OCI-LY3 (cell line): Measurements from ENCODE around the gene CTF1.

Source experiments
- H2AFZ ChIP-seq: fragments of 200-600, 300-600 bp; shearing (Covaris generic); 2 replicates; pipeline ENCODE4 v1.6.0; 2014; ENCODE audit warnings: antibody characterized with exemption, low read depth, low read length
- H3K27ac ChIP-seq: fragments of 200-600, 300-600 bp; sonication (generic); 2 replicates; pipeline ENCODE4 v1.5.1; 2014; ENCODE audit warnings: mild to moderate bottlenecking, low read length, moderate library complexity, mixed read lengths
- H3K27me3 ChIP-seq: fragments of 200-600, 300-600 bp; sonication (generic); 2 replicates; pipeline ENCODE4 v1.6.1; 2014; ENCODE audit warnings: low read depth, low read length, mixed read lengths
- H3K36me3 ChIP-seq: fragments of 200-600, 300-600 bp; sonication (generic); replicated peaks from 2 replicates; pipeline ENCODE3; 2014; ENCODE audit warnings: low read depth, low read length, mixed read lengths
- H3K4me1 ChIP-seq: fragments of 300-600, 200-600 bp; sonication (generic); 2 replicates; pipeline ENCODE4 v1.6.1; 2014; ENCODE audit warnings: low read length, mixed read lengths
- H3K4me2 ChIP-seq: fragments of 200-600, 300-600 bp; sonication (generic); 2 replicates; pipeline ENCODE4 v1.6.1; 2014; ENCODE audit warnings: low read length, mixed read lengths
- H3K4me3 ChIP-seq: fragments of 300-600, 200-600 bp; sonication (generic); 2 replicates; pipeline ENCODE4 v1.5.1; 2014; ENCODE audit warnings: antibody characterized with exemption, mild to moderate bottlenecking, low read length, moderate library complexity
- H3K79me2 ChIP-seq: fragments of 300-600, 200-600 bp; shearing (Covaris generic); 2 replicates; pipeline ENCODE4 v1.6.1; 2014; ENCODE audit warnings: mild to moderate bottlenecking, low read length, mixed read lengths
- H3K9ac ChIP-seq: fragments of 300-600, 200-600 bp; shearing (Covaris generic); 2 replicates; pipeline ENCODE4 v1.6.0; 2014; ENCODE audit warnings: mild to moderate bottlenecking, low read length, moderate library complexity
- H3K9me3 ChIP-seq: fragments of 200-600, 300-600 bp; shearing (Covaris generic); 2 replicates; pipeline ENCODE4 v1.6.1; 2014; ENCODE audit warnings: low read length, mixed read lengths; ENCODE audit not compliant: insufficient read depth
- H4K20me1 ChIP-seq: fragments of 200-600, 300-600 bp; sonication (generic); 2 replicates; pipeline ENCODE4 v1.6.1; 2016; ENCODE audit warnings: low read length, mixed read lengths; ENCODE audit not compliant: insufficient read depth
- EZH2phosphoT487 ChIP-seq: fragments of 200-600 bp; shearing (Covaris generic); IDR thresholded peaks from 2 replicates; pipeline ENCODE4 v1.6.1; 2018; ENCODE audit warnings: antibody characterized with exemption, mixed run types, low read depth
- TF ChIP-seq, protein P1 (sequence below): fragments of 200-600, 300-600 bp; sonication (generic); IDR thresholded peaks from 2 replicates; pipeline ENCODE4 v1.5.1; 2014; ENCODE audit warnings: antibody characterized with exemption, low read length, low read depth

Gene CTF1

DNA sequence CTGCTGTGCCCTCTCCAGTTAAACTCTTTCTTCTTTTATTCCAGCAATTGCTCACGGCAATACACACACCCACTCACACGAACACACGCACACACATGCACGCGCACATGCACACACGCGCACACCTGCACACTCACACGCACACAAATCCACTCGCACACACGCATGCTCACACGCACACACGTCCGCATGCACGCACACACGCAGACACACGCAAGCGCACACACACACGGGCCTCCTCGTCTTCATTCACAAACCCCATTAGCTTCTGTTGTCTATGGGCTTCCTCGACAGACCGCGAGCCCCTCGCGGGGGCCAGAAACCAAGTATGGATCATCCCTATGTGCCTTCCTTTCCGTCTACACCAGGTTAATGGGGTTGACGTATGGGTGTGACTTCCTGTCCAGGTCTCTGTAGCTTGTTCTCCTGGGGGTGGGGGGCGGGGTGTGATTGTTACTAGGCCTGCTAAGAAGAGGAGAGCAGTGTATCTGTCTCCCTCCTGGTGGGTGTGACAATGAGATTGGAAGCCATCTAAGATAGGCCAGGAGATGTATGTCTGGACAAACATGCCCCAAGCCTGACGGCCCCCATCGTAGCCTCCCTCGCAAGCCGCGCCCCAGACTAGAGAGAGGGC, 670 bp upstream of the CTF1 start:
- Histone ChIP-seq H3K4me3 (no peak overlapping the region), H3K9me3 (no peaks in the 10 kb centered on the region), H3K36me3 (peaks cover 2% of the 10 kb centered on the region), H2AFZ (no peak overlapping the region), H4K20me1 (no peaks in the 10 kb centered on the region), H3K79me2 (no peaks in the 10 kb centered on the region), H3K4me2 (no peak overlapping the region), H3K4me1 (peaks cover 24% of the 10 kb centered on the region), H3K9ac (no peak overlapping the region), H3K27ac (no peak overlapping the region), H3K27me3 (no peaks in the 10 kb centered on the region)
- TF ChIP-seq, protein P1, sequence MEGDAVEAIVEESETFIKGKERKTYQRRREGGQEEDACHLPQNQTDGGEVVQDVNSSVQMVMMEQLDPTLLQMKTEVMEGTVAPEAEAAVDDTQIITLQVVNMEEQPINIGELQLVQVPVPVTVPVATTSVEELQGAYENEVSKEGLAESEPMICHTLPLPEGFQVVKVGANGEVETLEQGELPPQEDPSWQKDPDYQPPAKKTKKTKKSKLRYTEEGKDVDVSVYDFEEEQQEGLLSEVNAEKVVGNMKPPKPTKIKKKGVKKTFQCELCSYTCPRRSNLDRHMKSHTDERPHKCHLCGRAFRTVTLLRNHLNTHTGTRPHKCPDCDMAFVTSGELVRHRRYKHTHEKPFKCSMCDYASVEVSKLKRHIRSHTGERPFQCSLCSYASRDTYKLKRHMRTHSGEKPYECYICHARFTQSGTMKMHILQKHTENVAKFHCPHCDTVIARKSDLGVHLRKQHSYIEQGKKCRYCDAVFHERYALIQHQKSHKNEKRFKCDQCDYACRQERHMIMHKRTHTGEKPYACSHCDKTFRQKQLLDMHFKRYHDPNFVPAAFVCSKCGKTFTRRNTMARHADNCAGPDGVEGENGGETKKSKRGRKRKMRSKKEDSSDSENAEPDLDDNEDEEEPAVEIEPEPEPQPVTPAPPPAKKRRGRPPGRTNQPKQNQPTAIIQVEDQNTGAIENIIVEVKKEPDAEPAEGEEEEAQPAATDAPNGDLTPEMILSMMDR, result no peak
- no peak for TF ChIP-seq EZH2phosphoT487

DNA sequence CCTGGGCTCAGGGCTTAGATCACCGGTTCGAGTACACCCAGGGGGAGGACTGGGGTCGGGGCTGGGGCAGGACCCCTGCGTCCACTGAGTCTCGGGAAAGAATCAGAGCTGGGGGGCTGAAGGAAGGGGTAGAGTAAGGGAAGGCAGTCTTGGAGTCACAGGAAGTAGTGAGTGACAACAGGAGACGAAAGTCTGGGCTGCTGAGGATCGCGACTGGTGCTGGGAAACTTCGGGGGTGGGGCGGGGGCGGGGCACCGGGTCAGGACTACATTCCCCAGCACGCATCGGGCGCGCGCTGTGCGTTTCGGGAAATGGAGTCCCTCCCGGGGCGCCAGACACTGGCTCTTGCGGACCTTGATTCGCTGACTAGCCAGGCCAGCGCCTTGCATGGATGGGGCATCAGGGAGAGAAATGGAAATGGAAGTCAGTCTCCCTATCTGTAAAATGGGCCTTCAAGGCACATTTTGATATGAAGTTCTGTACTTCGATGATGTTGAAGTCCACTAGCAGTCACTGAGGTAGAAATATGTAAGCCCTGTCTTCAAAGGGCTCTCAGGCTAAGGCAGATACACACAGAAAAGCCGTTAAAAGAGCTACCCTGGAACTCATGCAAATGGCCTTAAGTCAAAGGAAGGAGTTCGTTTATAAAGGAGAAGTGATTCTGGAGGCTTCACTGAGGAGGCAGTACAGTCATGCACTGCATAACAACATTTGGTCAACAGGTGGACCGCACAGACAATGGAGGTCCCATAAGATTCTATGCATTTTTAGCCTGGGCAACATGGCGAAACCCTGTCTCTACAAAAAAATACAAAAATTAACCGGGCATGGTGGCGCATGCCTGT, 697 bp downstream of the CTF1 start:
- H4K20me1 ChIP-seq, result no peaks in the 10 kb centered on the region
- no peaks in the 10 kb centered on the region for H3K36me3 ChIP-seq
- H3K4me2 ChIP-seq, result peak overlapping the region; percentile 96
- H3K27ac ChIP-seq, result 0 out of 2 replicates have a peak overlapping the region, but pooled peaks have one; percentile 7
- H3K4me3 ChIP-seq, result peak overlapping the region; percentile 73
- H3K4me1 ChIP-seq, result peaks cover 24% of the 10 kb centered on the region
- no peaks in the 10 kb centered on the region for H3K79me2 ChIP-seq
- H3K9ac ChIP-seq, result peak overlapping the region; percentile 33
- TF ChIP-seq EZH2phosphoT487, result no peak
- TF ChIP-seq, protein P1, result no peak
- H2AFZ ChIP-seq, result peak overlapping the region; percentile 100
- H3K9me3 ChIP-seq, result no peaks in the 10 kb centered on the region
- no peaks in the 10 kb centered on the region for H3K27me3 ChIP-seq

DNA sequence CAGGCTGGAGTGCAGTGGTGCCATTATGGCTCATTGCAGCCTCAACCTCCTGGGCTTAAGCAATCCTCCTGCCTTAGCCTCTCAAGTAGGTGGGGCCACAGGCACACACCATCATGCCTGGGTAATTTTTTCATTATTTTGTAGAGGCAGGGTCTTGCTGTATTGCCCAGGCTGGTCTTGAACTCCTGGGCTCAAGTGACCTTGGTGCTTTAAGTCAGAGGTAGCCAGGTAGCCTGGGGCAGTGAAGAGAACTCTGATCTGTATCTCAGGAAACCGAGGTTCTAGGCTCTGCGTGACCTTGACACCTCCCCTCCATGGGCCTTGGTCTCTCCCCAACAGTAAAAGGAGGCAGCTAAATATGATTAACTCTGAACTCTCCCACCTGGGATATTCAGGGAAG, 3.4 kb downstream of the CTF1 start:
- H3K36me3 ChIP-seq, result no peaks in the 10 kb centered on the region
- no peak overlapping the region for H2AFZ ChIP-seq
- no peaks in the 10 kb centered on the region for H3K27me3 ChIP-seq
- H3K9me3 ChIP-seq, result no peaks in the 10 kb centered on the region
- H3K4me3 ChIP-seq, result no peak overlapping the region
- no peaks in the 10 kb centered on the region for H4K20me1 ChIP-seq
- H3K9ac ChIP-seq, result no peak overlapping the region
- H3K79me2 ChIP-seq, result no peaks in the 10 kb centered on the region
- no peak overlapping the region for H3K27ac ChIP-seq
- peaks cover 29% of the 10 kb centered on the region for H3K4me1 ChIP-seq
- no peak overlapping the region for H3K4me2 ChIP-seq
- no peak for TF ChIP-seq EZH2phosphoT487
- TF ChIP-seq, protein P1, result no peak

DNA sequence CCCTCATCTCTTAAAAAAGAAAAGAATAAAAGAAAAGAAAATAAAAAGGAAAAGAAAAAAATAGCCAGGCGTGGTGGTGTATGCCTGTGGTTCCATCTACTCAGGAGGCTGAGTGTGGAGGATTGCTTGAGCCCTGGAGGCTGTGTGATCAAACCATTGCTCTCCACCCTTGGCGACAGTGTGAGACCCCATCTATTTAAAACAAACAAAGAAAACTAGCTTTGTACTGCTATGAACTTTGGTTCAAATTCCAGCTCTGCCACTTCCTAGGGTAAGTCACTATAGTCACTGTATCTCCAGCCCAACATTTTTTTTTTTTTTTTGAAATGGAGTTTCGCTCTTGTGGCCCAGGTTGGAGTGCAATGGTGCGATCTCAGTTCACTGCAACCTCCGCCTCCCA, 4.2 kb downstream of the CTF1 start:
- Histone ChIP-seq H3K9me3 (no peaks in the 10 kb centered on the region), H4K20me1 (no peaks in the 10 kb centered on the region), H3K4me1 (peaks cover 29% of the 10 kb centered on the region), H3K79me2 (no peaks in the 10 kb centered on the region), H3K27me3 (no peaks in the 10 kb centered on the region), H3K36me3 (no peaks in the 10 kb centered on the region), H3K27ac (no peak overlapping the region), H3K9ac (no peak overlapping the region), H3K4me3 (no peak overlapping the region), H3K4me2 (no peak overlapping the region), H2AFZ (no peak overlapping the region)
- TF ChIP-seq EZH2phosphoT487, result no peak
